A549 (cell line): Measurements from ENCODE around the gene RGS14.

Experiments used
- POLR2A ChIP-seq: IDR thresholded peaks from 2 replicates; pipeline ENCODE4 v1.6.1; 2012; ENCODE audit warnings: mild to moderate bottlenecking, low read length
- RAD21 ChIP-seq, 2 experiments: fragments of >200 bp in 1 of 2; sonication (Bioruptor Twin) in 1 of 2; formaldehyde crosslinking in 1 of 2; IDR thresholded peaks in 1 of 2; conservative IDR thresholded peaks in 1 of 2; 2 replicates in 1 of 2; 3 replicates in 1 of 2; pipeline ENCODE4 v1.6.1; 2012 to 2018; ENCODE audit warnings: inconsistent platforms in 1 of 2
- RNF2 ChIP-seq: fragments of 200-600 bp; sonication (generic); IDR thresholded peaks from 2 replicates; pipeline ENCODE4 v1.6.1; 2016; ENCODE audit warnings: low read depth, mild to moderate bottlenecking, antibody characterized with exemption, moderate library complexity, borderline replicate concordance
- TP53 ChIP-seq: fragments of 250-450 bp; sonication (Bioruptor Pico); IDR thresholded peaks from 2 replicates; pipeline ENCODE4 v1.5.0; 2021; ENCODE audit warnings: mild to moderate bottlenecking, moderate library complexity
- TF ChIP-seq, protein P1 (sequence below): fragments of >200 bp; sonication (Bioruptor Twin); formaldehyde crosslinking; IDR thresholded peaks from 3 replicates; pipeline ENCODE4 v1.5.1; 2016

DNA sequence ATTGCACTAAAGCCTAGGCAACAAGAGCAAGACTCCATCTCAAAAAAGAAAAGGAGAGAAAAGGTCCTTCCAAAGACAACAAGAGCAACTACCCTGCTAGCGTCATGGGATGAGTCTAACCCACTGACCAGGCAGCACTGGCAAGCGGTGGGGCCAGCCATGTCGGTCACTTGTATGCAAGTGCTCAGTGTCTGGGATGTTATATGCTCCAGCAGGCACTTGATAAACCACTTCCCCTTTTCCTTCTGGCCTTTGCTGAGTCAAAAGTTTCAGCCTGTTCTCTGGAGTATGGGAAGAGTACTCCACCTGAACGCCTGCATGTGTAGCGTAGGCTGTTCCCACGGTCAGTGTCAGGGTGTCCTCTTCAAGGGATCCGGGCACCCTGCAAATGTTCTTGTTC lies 36.8 kb upstream of the RGS14 start:
- TF ChIP-seq, protein P1, sequence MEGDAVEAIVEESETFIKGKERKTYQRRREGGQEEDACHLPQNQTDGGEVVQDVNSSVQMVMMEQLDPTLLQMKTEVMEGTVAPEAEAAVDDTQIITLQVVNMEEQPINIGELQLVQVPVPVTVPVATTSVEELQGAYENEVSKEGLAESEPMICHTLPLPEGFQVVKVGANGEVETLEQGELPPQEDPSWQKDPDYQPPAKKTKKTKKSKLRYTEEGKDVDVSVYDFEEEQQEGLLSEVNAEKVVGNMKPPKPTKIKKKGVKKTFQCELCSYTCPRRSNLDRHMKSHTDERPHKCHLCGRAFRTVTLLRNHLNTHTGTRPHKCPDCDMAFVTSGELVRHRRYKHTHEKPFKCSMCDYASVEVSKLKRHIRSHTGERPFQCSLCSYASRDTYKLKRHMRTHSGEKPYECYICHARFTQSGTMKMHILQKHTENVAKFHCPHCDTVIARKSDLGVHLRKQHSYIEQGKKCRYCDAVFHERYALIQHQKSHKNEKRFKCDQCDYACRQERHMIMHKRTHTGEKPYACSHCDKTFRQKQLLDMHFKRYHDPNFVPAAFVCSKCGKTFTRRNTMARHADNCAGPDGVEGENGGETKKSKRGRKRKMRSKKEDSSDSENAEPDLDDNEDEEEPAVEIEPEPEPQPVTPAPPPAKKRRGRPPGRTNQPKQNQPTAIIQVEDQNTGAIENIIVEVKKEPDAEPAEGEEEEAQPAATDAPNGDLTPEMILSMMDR, result no peak
- no peak for TF ChIP-seq POLR2A
- TF ChIP-seq RNF2, result no peak
- TF ChIP-seq RAD21 (conservative IDR thresholded peaks at IDR 0.05 in 1 of 2, IDR thresholded peaks at IDR 0.05 in 1 of 2), result no peak
- TF ChIP-seq TP53 (CRISPR knock-in tag), result no peak
